ENCODE measurements around the gene HFE. TPM values are rescaled to one million over a fixed set of nuclear protein-coding genes. Genes with fewer than 3 reads are reported as not detected.

HFE gene
- total RNA-seq, 1 experiment from 2014 or later: not detected

GRCh38 chr6:26123947-26124780 is 36.9 kb downstream of the HFE start:
- peaks cover 45% of the 10 kb centered on the region for H4K20me1 ChIP-seq (ENCODE audit: low read length)
- H3K79me2 ChIP-seq (ENCODE audit: low read length): peaks cover 62% of the 10 kb centered on the region
- H3K9me3 ChIP-seq (ENCODE audit: low read length): no peaks in the 10 kb centered on the region
- peak overlapping the region; percentile 96 for H3K9ac ChIP-seq (ENCODE audit: low read length)
- H3K9me2 ChIP-seq (replicated peaks; ENCODE audit: low read length): no peaks in the 10 kb centered on the region
- peaks cover 14% of the 10 kb centered on the region for H3K36me3 ChIP-seq (ENCODE audit: low read depth, low read length)
- intact Hi-C loops (cut with micrococcal nuclease): loop anchor here (1.0 to 10.0 kb wide), 10 partner anchors 34 to 1711 kb away; a partner anchor contains a TSS
- peak overlapping the region; percentile 94 for H3K27ac ChIP-seq (ENCODE audit: low read length)
- peak overlapping the region; percentile 92 for H3K4me2 ChIP-seq (ENCODE audit: low read length)
- ChIA-PET POLR2A (ENCODE audit: unreplicated experiment) (interaction anchor here (0.5 to 5.2 kb wide), 35 partner anchors 12 to 1769 kb away, joined by 3 to 174 read pairs (median 6); a partner anchor contains a TSS), CTCF (interaction anchor here (0.5 to 0.6 kb wide), 2 partner anchors 75 to 80 kb away, joined by 3 to 4 read pairs; a partner anchor contains a TSS)
- peak overlapping the region; percentile 96 for H3K4me3 ChIP-seq (ENCODE audit: low read length)
- no peaks in the 10 kb centered on the region for H3K27me3 ChIP-seq (ENCODE audit: low read length)
- ATAC-seq: peak; percentile 75
- no peak overlapping the region for H2AFZ ChIP-seq (ENCODE audit: low read length)
- peaks cover 43% of the 10 kb centered on the region for H3K4me1 ChIP-seq (ENCODE audit: insufficient read depth, low read length)
- peak; percentile 99 for DNase-seq
- BruUV-seq (replicated peaks): TSS peak; percentile 72
- peaks cover 5% of the 10 kb centered on the region for H3F3A ChIP-seq (ENCODE audit: low read length, unreplicated experiment)
- TF ChIP-seq EZH2 (IDR thresholded peaks at IDR 0.05; ENCODE audit: low read length, unreplicated experiment): no peak
- TF ChIP-seq CTCF (conservative IDR thresholded peaks at IDR 0.05; ENCODE audit: low read depth, low read length): no peak
- no peak for TF ChIP-seq EZH2phosphoT487 (IDR thresholded peaks at IDR 0.05; ENCODE audit: borderline replicate concordance, low read length)

GRCh38 chr6:26124781-26125685 is 37.8 kb downstream of the HFE start:
- H3K9me2 ChIP-seq (replicated peaks; ENCODE audit: low read length): no peaks in the 10 kb centered on the region
- no peaks in the 10 kb centered on the region for H3K9me3 ChIP-seq (ENCODE audit: low read length)
- peaks cover 19% of the 10 kb centered on the region for H3K36me3 ChIP-seq (ENCODE audit: low read depth, low read length)
- H3K4me1 ChIP-seq (ENCODE audit: insufficient read depth, low read length): peaks cover 41% of the 10 kb centered on the region
- DNase-seq (peak; percentile 33), ATAC-seq (no peak)
- ChIA-PET POLR2A (ENCODE audit: unreplicated experiment) (interaction anchor here (0.6 to 5.2 kb wide), 9 partner anchors 21 to 160 kb away, joined by 3 to 174 read pairs (median 37); a partner anchor contains a TSS), CTCF (interaction anchor here (0.5 kb wide), 1 partner anchor 80 kb away, joined by 4 read pairs; a partner anchor contains a TSS)
- TF ChIP-seq EZH2phosphoT487 (IDR thresholded peaks at IDR 0.05; ENCODE audit: borderline replicate concordance, low read length) (no peak), CTCF (conservative IDR thresholded peaks at IDR 0.05; ENCODE audit: low read depth, low read length) (no peak), EZH2 (IDR thresholded peaks at IDR 0.05; ENCODE audit: low read length, unreplicated experiment) (no peak)
- intact Hi-C loops (cut with micrococcal nuclease): loop anchor here (1.0 to 10.0 kb wide), 6 partner anchors 33 to 1710 kb away; a partner anchor contains a TSS
- BruUV-seq (replicated peaks): no TSS peak
- peaks cover 5% of the 10 kb centered on the region for H3F3A ChIP-seq (ENCODE audit: low read length, unreplicated experiment)
- peak overlapping the region; percentile 96 for H3K9ac ChIP-seq (ENCODE audit: low read length)
- peak overlapping the region; percentile 59 for H3K27ac ChIP-seq (ENCODE audit: low read length)
- peaks cover 69% of the 10 kb centered on the region for H3K79me2 ChIP-seq (ENCODE audit: low read length)
- peak overlapping the region; percentile 96 for H3K4me3 ChIP-seq (ENCODE audit: low read length)
- no peak overlapping the region for H2AFZ ChIP-seq (ENCODE audit: low read length)
- H3K4me2 ChIP-seq (ENCODE audit: low read length): peak overlapping the region; percentile 92
- no peaks in the 10 kb centered on the region for H3K27me3 ChIP-seq (ENCODE audit: low read length)
- peaks cover 45% of the 10 kb centered on the region for H4K20me1 ChIP-seq (ENCODE audit: low read length)

Measured in PC-3 (cell line).